Endothelial cell of umbilical vein (primary cell): ENCODE data around the gene ATF1. TPM values are rescaled to one million over a fixed set of nuclear protein-coding genes. Genes with fewer than 3 reads are reported as not detected.

Source experiments
- BruUV-seq: library from RNA; stranded (reverse); fragments of 400-500 nt; replicated peaks from 2 replicates; lab custom pipeline; 2021; lab: Mats Ljungman, UMichigan
- CTCF ChIA-PET: fragments of 300-600, 350-600 bp; sonication (Branson Sonifier 250); formaldehyde crosslinking; loops from one replicate; lab custom pipeline; 2021; ENCODE audit warnings: antibody characterized with exemption, inconsistent platforms; lab: Charles Lee
- POLR2A ChIA-PET: fragments of 300-600, 350-600 bp; sonication (Branson Sonifier 250); formaldehyde crosslinking; loops from one replicate; lab custom pipeline; 2021; ENCODE audit warnings: antibody characterized with exemption, inconsistent platforms; lab: Charles Lee
- DNase-seq: peaks from one replicate; pipeline ENCODE4 v3.0.0-alpha.2; 2011; ENCODE audit warnings: low read depth, low spot score
- FAIRE-seq: peaks from 2 replicates; lab custom pipeline; 2011; peaks lifted over from hg19 to GRCh38; lab: Jason Lieb, UNC
- H2AFZ ChIP-seq: 2 replicates; pipeline ENCODE4 v1.6.0; 2012; ENCODE audit warnings: low read depth, low read length, control low read depth, inconsistent platforms
- H3K27ac ChIP-seq: 2 replicates; pipeline ENCODE4 v1.5.1; 2011; ENCODE audit warnings: low read depth, mild to moderate bottlenecking, control low read depth, low read length, moderate library complexity; ENCODE audit not compliant: insufficient read depth
- H3K27me3 ChIP-seq, 2 experiments: 2 replicates each; pipeline versions ENCODE4 v1.6.0 to v1.6.1; 2011; ENCODE audit warnings: low read length in 2 of 2, mixed read lengths in 1 of 2; ENCODE audit not compliant: control insufficient read depth in 2 of 2, insufficient read depth in 2 of 2
- H3K36me3 ChIP-seq, 2 experiments: 2 replicates in 1 of 2; 3 replicates in 1 of 2; pipeline ENCODE4 v1.5.1; 2011; ENCODE audit warnings: low read length in 2 of 2, mild to moderate bottlenecking in 1 of 2, moderate library complexity in 1 of 2; ENCODE audit not compliant: control insufficient read depth in 2 of 2, insufficient read depth in 2 of 2; ENCODE audit errors: extremely low read depth in 1 of 2
- H3K4me1 ChIP-seq: 3 replicates; pipeline ENCODE4 v1.5.1; 2011; ENCODE audit warnings: mild to moderate bottlenecking, low read length; ENCODE audit not compliant: control insufficient read depth, insufficient read depth; ENCODE audit errors: extremely low read depth
- H3K4me2 ChIP-seq: 2 replicates; pipeline ENCODE4 v1.6.1; 2011; ENCODE audit warnings: low read length, control low read depth, mixed read lengths; ENCODE audit not compliant: insufficient read depth
- H3K4me3 ChIP-seq, 3 experiments: fragments of 200-600 bp in 1 of 3; sonication (generic), shearing (Covaris generic) in 1 of 3; replicated peaks in 1 of 3; 2 replicates each; pipeline ENCODE4 v1.5.1; 2011 to 2016; ENCODE audit warnings: control low read depth in 3 of 3, low read length in 3 of 3, mild to moderate bottlenecking in 2 of 3, inconsistent platforms in 1 of 3, low read depth in 1 of 3, moderate library complexity in 1 of 3; ENCODE audit not compliant: insufficient read depth in 1 of 3
- H3K79me2 ChIP-seq: 2 replicates; pipeline ENCODE4 v1.6.0; 2012; ENCODE audit warnings: low read length, inconsistent platforms; ENCODE audit not compliant: control insufficient read depth, insufficient read depth
- H3K9ac ChIP-seq: replicated peaks from 2 replicates; pipeline ENCODE3; 2011; ENCODE audit warnings: low read length, control low read depth; ENCODE audit not compliant: insufficient read depth; ENCODE audit errors: extremely low read depth
- H3K9me1 ChIP-seq: replicated peaks from 3 replicates; pipeline ENCODE4 v1.6.0; 2011; ENCODE audit warnings: mild to moderate bottlenecking, low read length; ENCODE audit not compliant: control insufficient read depth, insufficient read depth; ENCODE audit errors: extremely low read depth
- H3K9me3 ChIP-seq: replicated peaks from 2 replicates; pipeline ENCODE4 v1.5.1; 2012; ENCODE audit warnings: low read length, inconsistent platforms; ENCODE audit not compliant: control insufficient read depth, insufficient read depth
- H4K20me1 ChIP-seq: replicated peaks from 2 replicates; pipeline ENCODE3; 2011; ENCODE audit warnings: mild to moderate bottlenecking, low read length; ENCODE audit not compliant: control insufficient read depth, insufficient read depth; ENCODE audit errors: extremely low read depth
- EZH2 ChIP-seq: IDR thresholded peaks from 2 replicates; pipeline ENCODE4 v1.6.1; 2012; ENCODE audit warnings: borderline replicate concordance, low read depth, mild to moderate bottlenecking, moderate library complexity, low read length, inconsistent platforms; ENCODE audit not compliant: severe bottlenecking
- FOS ChIP-seq: IDR thresholded peaks from 2 replicates; pipeline ENCODE4 v1.6.1; 2011; ENCODE audit warnings: mild to moderate bottlenecking, low read length, moderate library complexity, borderline replicate concordance; ENCODE audit not compliant: insufficient read depth
- GATA2 ChIP-seq: IDR thresholded peaks from 2 replicates; pipeline ENCODE4 v1.7.0; 2011; ENCODE audit warnings: low read depth, mild to moderate bottlenecking, moderate library complexity, mixed read lengths, low read length; ENCODE audit not compliant: insufficient read length, insufficient read depth
- JUN ChIP-seq: IDR thresholded peaks from 2 replicates; pipeline ENCODE4 v1.6.1; 2011; ENCODE audit warnings: borderline replicate concordance, low read depth; ENCODE audit not compliant: insufficient read length, insufficient read depth
- MYC ChIP-seq: IDR thresholded peaks from one replicate; pipeline ENCODE4 v1.6.1; 2011; ENCODE audit warnings: mild to moderate bottlenecking, low read depth, low read length
- POLR2A ChIP-seq: IDR thresholded peaks from 2 replicates; pipeline ENCODE4 v1.6.1; 2012; ENCODE audit warnings: low read depth, mild to moderate bottlenecking, control low read depth, low read length
- POLR2AphosphoS5 ChIP-seq: IDR thresholded peaks from 2 replicates; pipeline ENCODE4 v1.6.1; 2012; ENCODE audit warnings: low read depth, mild to moderate bottlenecking, control low read depth, low read length, moderate library complexity; ENCODE audit not compliant: insufficient read depth
- dilution Hi-C: fragments of 300-500 bp; cut with MboI; formaldehyde crosslinking; loops from one replicate; pipeline ENCODE4 v1.15.0; 2019; ENCODE audit warnings: low sequenced_read_pairs; ENCODE audit not compliant: extremely low pct_ligation_motif_present
- intact Hi-C: fragments of 100-400 bp; cut with micrococcal nuclease; formaldehyde crosslinking; loops from one replicate; pipeline ENCODE4 v1.10.0; 2022
- polyA plus RNA-seq, 4 experiments: library from polyadenylated mRNA; depleted of rRNA in 3 of 4; stranded (reverse) in 3 of 4; unstranded in 1 of 4; fragments of >200 nt; gene quantifications; 2 replicates each; pipeline versions ENCODE4 v1.2.1 to v1.2.3, GENCODE V29; 2011 to 2012; ENCODE audit warnings: missing spikeins in 1 of 4
- total RNA-seq: library from RNA; stranded (reverse); gene quantifications from 2 replicates; pipeline ENCODE4 v1.2.3, GENCODE V29; 2021
- TF ChIP-seq, protein P1 (sequence below): IDR thresholded peaks from 2 replicates; pipeline ENCODE4 v1.6.1; 2011; ENCODE audit not compliant: insufficient read depth, insufficient read length
- TF ChIP-seq, protein P2 (sequence below), 2 donors: IDR thresholded peaks; 1 replicate in 1 of 2; 2 replicates in 1 of 2; pipeline ENCODE4 v1.5.1; 2011; ENCODE audit warnings: low read length in 2 of 2, mild to moderate bottlenecking in 2 of 2, moderate library complexity in 2 of 2, control low read depth in 1 of 2, inconsistent platforms in 1 of 2, low read depth in 1 of 2; ENCODE audit not compliant: insufficient read depth in 1 of 2; ENCODE audit errors: extremely low read depth in 1 of 2

ATF1 gene
- total and polyA plus RNA-seq, 2 donors (not counting 3 experiments of a cell fraction or from before 2014, with no cell fraction given), result 14.5 to 26.7 TPM

DNA sequence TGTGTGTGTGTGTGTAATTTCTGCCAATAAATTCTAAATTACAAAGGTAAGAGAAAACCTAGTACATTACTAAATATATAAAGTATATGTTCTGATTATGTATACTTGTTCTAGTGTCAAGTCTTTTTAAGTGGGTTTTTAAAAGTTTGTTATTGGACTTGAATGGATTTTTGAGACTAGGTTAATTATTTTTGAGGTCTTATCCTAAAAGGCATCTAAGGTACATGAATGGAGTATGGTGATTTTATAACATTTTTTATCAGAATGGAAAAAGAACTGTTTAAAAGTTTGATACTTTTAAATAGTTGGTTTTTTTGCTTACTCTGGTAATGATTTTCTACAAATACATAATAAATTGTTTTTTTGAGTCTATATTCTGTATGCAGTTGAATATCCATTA is 56.3 kb downstream of the ATF1 start:
- FAIRE-seq (no peak), DNase-seq (no peak)
- Histone ChIP-seq H3K4me2 (no peak overlapping the region), H3K36me3 (peaks cover 0 to 3% of the 10 kb centered on the region in 2 experiments), H3K27me3 (no peaks in the 10 kb centered on the region), H3K4me1 (no peaks in the 10 kb centered on the region), H3K9me1 (no peaks in the 10 kb centered on the region), H3K9me3 (no peaks in the 10 kb centered on the region), H3K4me3 (no peak overlapping the region), H2AFZ (no peak overlapping the region), H3K9ac (no peak overlapping the region), H3K27ac (no peak overlapping the region), H3K79me2 (no peaks in the 10 kb centered on the region), H4K20me1 (no peaks in the 10 kb centered on the region)
- ChIA-PET CTCF (interaction anchor here (1.3 to 2.7 kb wide), 2 partner anchors 55 kb away, joined by 9 to 12 read pairs; no protein-coding TSS in a partner anchor), POLR2A (no interaction called here)
- BruUV-seq, result no TSS peak
- TF ChIP-seq FOS, result no peak
- no peak for TF ChIP-seq POLR2A
- no peak for TF ChIP-seq JUN
- no peak for TF ChIP-seq EZH2
- TF ChIP-seq POLR2AphosphoS5, result no peak
- TF ChIP-seq, protein P1, sequence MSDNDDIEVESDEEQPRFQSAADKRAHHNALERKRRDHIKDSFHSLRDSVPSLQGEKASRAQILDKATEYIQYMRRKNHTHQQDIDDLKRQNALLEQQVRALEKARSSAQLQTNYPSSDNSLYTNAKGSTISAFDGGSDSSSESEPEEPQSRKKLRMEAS, result no peak
- intact Hi-C loops, result no loop called here
- dilution Hi-C loops, result no loop called here

DNA sequence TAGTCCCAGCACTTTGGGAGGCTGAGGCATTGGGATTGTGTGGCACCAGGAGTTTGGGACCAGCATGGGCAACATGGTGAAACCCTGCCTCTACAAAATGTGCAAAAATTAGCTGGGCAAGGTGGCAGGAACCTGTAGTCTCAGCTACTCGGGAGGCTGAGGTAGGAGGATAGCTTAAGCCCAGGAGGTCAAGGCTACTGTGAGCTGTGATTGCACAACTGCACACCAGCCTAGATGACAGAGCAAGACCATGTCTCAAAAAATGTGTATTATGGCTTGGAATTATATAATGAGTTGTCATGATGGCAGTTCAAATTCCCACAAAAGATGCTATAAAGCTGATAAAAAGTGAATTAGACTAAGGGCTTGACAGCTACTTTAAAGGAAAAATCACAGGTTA is 58.2 kb downstream of the ATF1 start:
- H3K4me3 ChIP-seq, result no peak overlapping the region
- FAIRE-seq, result no peak
- BruUV-seq, result no TSS peak
- H3K4me2 ChIP-seq, result no peak overlapping the region
- no peaks in the 10 kb centered on the region for H3K79me2 ChIP-seq
- dilution Hi-C loops (no loop called here), intact Hi-C loops (no loop called here)
- ChIA-PET CTCF (interaction anchor here (0.6 to 1.9 kb wide), 5 partner anchors 9 to 431 kb away, joined by 3 to 16 read pairs (median 4); no protein-coding TSS in a partner anchor), POLR2A (no interaction called here)
- DNase-seq, result no peak
- H4K20me1 ChIP-seq, result no peaks in the 10 kb centered on the region
- no peaks in the 10 kb centered on the region for H3K4me1 ChIP-seq
- no peaks in the 10 kb centered on the region for H3K27me3 ChIP-seq
- no peak for TF ChIP-seq GATA2
- TF ChIP-seq JUN, result no peak
- TF ChIP-seq, protein P2, sequence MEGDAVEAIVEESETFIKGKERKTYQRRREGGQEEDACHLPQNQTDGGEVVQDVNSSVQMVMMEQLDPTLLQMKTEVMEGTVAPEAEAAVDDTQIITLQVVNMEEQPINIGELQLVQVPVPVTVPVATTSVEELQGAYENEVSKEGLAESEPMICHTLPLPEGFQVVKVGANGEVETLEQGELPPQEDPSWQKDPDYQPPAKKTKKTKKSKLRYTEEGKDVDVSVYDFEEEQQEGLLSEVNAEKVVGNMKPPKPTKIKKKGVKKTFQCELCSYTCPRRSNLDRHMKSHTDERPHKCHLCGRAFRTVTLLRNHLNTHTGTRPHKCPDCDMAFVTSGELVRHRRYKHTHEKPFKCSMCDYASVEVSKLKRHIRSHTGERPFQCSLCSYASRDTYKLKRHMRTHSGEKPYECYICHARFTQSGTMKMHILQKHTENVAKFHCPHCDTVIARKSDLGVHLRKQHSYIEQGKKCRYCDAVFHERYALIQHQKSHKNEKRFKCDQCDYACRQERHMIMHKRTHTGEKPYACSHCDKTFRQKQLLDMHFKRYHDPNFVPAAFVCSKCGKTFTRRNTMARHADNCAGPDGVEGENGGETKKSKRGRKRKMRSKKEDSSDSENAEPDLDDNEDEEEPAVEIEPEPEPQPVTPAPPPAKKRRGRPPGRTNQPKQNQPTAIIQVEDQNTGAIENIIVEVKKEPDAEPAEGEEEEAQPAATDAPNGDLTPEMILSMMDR (IDR thresholded peaks at IDR 0.05; ENCODE audit: extremely low read depth in 1 of 2, insufficient read depth in 1 of 2, low read depth in 1 of 2, low read length in 2 of 2), result no peak
- TF ChIP-seq EZH2, result no peak
- no peak for TF ChIP-seq POLR2A
- TF ChIP-seq, protein P1, result no peak
- no peak for TF ChIP-seq FOS
- no peak for TF ChIP-seq MYC
- no peak for TF ChIP-seq POLR2AphosphoS5
- H2AFZ ChIP-seq, result no peak overlapping the region
- no peaks in the 10 kb centered on the region for H3K36me3 ChIP-seq
- H3K9ac ChIP-seq, result no peak overlapping the region
- H3K27ac ChIP-seq, result no peak overlapping the region
- no peaks in the 10 kb centered on the region for H3K9me3 ChIP-seq
- no peaks in the 10 kb centered on the region for H3K9me1 ChIP-seq
